ENCODE results near the gene OTUD6A. TPM values are rescaled to one million over a fixed set of nuclear protein-coding genes. Genes with fewer than 3 reads are reported as not detected.

The OTUD6A gene
- total RNA-seq: not detected

GRCh38 chrX:70062076-70062475 is at the start of gene OTUD6A:
Gene OTUD6A (plus strand): TSS chrX:70062457. CDS start chrX:70062525, 68 bp downstream.
- peaks cover 0 to 31% of the 10 kb centered on the region in 2 donors for H3K27me3 ChIP-seq
- H3K4me3 ChIP-seq: no peak within 1 kb of the TSS
- no peak for DNase-seq (ENCODE audit: low spot score in 2 of 2)

GRCh38 chrX:70012756-70013155 is 49.5 kb upstream of the OTUD6A start:
- peaks cover 0 to 43% of the 10 kb centered on the region in 2 donors for H3K27me3 ChIP-seq
- intact Hi-C loops (cut with DNase I; ENCODE audit: low total_unique reads): no loop called here
- no peak overlapping the region for H3K27ac ChIP-seq
- H3K4me3 ChIP-seq: no peak overlapping the region
- DNase-seq (ENCODE audit: low spot score in 2 of 2): no peak
- H3K36me3 ChIP-seq: no peaks in the 10 kb centered on the region
- H3K9me3 ChIP-seq: peaks cover 0 to 2% of the 10 kb centered on the region in 2 donors
- TF ChIP-seq POLR2A (IDR thresholded peaks at IDR 0.05) (no peak), POLR2AphosphoS5 (IDR thresholded peaks at IDR 0.05) (no peak), CTCF (IDR thresholded peaks at IDR 0.05) (no peak)
- no peaks in the 10 kb centered on the region for H3K4me1 ChIP-seq

More at GRCh38 chrX:70062076-70062475, at the start of gene OTUD6A:
- Histone ChIP-seq H3K9me3 (peaks cover 6 to 7% of the 10 kb centered on the region in 2 donors), H3K36me3 (no peaks in the 10 kb centered on the region), H3K27ac (no peak within 1 kb of the TSS), H3K4me1 (no peaks in the 10 kb centered on the region)
- intact Hi-C loops (cut with DNase I; ENCODE audit: low total_unique reads): no loop called here
- TF ChIP-seq CTCF (IDR thresholded peaks at IDR 0.05) (no peak), POLR2AphosphoS5 (IDR thresholded peaks at IDR 0.05) (no peak), POLR2A (IDR thresholded peaks at IDR 0.05) (no peak)

- Histone ChIP-seq H3K27ac (no peak overlapping the region), H3K27me3 (peaks cover 0 to 43% of the 10 kb centered on the region in 2 donors), H3K4me1 (no peaks in the 10 kb centered on the region), H3K36me3 (no peaks in the 10 kb centered on the region), H3K9me3 (peaks cover 0 to 9% of the 10 kb centered on the region in 2 donors), H3K4me3 (no peak overlapping the region)
- DNase-seq (ENCODE audit: low spot score in 2 of 2): no peak
- TF ChIP-seq CTCF (IDR thresholded peaks at IDR 0.05) (no peak), POLR2AphosphoS5 (IDR thresholded peaks at IDR 0.05) (no peak), POLR2A (IDR thresholded peaks at IDR 0.05) (no peak)
- intact Hi-C loops (cut with DNase I; ENCODE audit: low total_unique reads): no loop called here
These were observed 48.5 kb upstream of the OTUD6A start for GRCh38 chrX:70013466-70014381.

GRCh38 chrX:70016513-70016912 is 45.7 kb upstream of the OTUD6A start:
- TF ChIP-seq CTCF (IDR thresholded peaks at IDR 0.05): no peak
- no peak for TF ChIP-seq POLR2A (IDR thresholded peaks at IDR 0.05)
- TF ChIP-seq POLR2AphosphoS5 (IDR thresholded peaks at IDR 0.05): no peak
- H3K27me3 ChIP-seq: peaks cover 0 to 41% of the 10 kb centered on the region in 2 donors
- peaks cover 0 to 9% of the 10 kb centered on the region in 2 donors for H3K9me3 ChIP-seq
- DNase-seq (ENCODE audit: low spot score in 2 of 2): no peak
- H3K27ac ChIP-seq: no peak overlapping the region
- H3K4me3 ChIP-seq: no peak overlapping the region
- H3K36me3 ChIP-seq: no peaks in the 10 kb centered on the region
- intact Hi-C loops (cut with DNase I; ENCODE audit: low total_unique reads): no loop called here
- no peaks in the 10 kb centered on the region for H3K4me1 ChIP-seq

- no peak for DNase-seq (ENCODE audit: low spot score in 2 of 2)
- no peak overlapping the region for H3K4me3 ChIP-seq
- peaks cover 0 to 32% of the 10 kb centered on the region in 2 donors for H3K27me3 ChIP-seq
- peaks cover 0 to 8% of the 10 kb centered on the region in 2 donors for H3K9me3 ChIP-seq
- H3K27ac ChIP-seq: no peak overlapping the region
- TF ChIP-seq CTCF (IDR thresholded peaks at IDR 0.05): no peak
- no peak for TF ChIP-seq POLR2A (IDR thresholded peaks at IDR 0.05)
- no peak for TF ChIP-seq POLR2AphosphoS5 (IDR thresholded peaks at IDR 0.05)
- intact Hi-C loops (cut with DNase I; ENCODE audit: low total_unique reads): no loop called here
- H3K4me1 ChIP-seq: no peaks in the 10 kb centered on the region
- H3K36me3 ChIP-seq: no peaks in the 10 kb centered on the region
These were observed 39.6 kb upstream of the OTUD6A start for GRCh38 chrX:70022616-70023015.

Data from breast epithelium (tissue), 4 donors.